GM19438 (cell line): ENCODE results near the gene PRPF8.
"Not testable (repeated sequence)": the region's sequence is repeated elsewhere in the genome, so short reads cannot be mapped to it uniquely, and the experiment has no call there.

ENCODE experiments used
- ATAC-seq: cut with Tn5 transposase; IDR thresholded peaks from one replicate; pipeline ENCODE4 v1.9.1; 2021; ENCODE audit warnings: low read depth; ENCODE audit not compliant: unreplicated experiment

The PRPF8 gene

DNA sequence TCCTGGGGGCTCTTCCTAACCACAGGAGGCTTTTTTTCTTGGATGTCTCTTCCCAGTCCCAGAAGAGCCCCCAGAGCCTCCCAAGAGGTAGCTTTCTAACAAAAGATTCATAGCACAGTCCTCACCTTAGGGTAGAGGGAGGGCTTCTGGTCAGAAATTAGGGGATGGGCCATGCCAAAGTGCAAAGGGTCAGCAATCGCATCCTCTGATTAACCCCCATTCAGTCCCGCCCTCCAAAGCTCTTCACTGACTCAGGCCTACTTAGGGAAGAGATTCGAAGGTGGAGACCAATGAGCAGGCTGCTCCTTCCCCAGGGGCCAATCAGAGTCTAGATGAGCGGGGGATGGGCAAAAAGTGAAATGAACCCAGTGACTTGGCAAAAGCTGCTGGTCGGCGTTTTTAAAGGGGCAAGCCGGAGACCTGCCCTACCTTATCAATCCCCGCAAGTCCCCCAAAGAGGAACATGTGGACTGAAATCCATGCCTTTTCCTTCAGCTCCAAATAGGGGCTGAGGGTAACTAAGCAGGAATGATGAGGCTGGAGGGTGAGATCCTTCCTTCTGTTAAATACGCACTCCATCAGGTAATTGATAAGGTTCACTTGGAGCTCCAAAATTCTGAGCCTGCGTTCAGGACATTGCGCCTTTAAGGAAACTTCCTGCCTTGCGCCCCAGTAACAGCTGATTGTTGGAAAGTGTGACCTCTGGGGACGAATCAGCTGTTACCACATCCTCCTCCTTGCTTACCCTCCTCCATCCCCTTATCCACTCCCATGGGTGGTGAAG, 32.4 kb upstream of the PRPF8 start:
- ATAC-seq = peak; percentile 39

- ATAC-seq = peak; percentile 66
Measured at GRCh38 chr17:1716076-1716911, 31.6 kb upstream of the PRPF8 start.

DNA sequence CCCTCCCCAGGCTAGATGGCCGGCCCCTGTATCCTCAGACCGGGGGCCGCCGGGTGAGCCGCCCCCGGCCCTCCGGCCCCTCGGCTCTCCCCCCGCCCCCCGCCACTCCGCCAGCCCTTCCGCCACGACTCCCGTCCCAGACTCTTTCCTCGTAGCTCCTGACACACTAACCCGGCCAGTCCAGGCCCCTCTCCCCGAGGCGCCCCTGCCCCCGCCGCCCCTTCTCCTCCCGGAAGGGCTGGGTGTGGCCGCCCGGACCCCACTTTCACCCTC, 31.1 kb upstream of the PRPF8 start:
- no peak for ATAC-seq

DNA sequence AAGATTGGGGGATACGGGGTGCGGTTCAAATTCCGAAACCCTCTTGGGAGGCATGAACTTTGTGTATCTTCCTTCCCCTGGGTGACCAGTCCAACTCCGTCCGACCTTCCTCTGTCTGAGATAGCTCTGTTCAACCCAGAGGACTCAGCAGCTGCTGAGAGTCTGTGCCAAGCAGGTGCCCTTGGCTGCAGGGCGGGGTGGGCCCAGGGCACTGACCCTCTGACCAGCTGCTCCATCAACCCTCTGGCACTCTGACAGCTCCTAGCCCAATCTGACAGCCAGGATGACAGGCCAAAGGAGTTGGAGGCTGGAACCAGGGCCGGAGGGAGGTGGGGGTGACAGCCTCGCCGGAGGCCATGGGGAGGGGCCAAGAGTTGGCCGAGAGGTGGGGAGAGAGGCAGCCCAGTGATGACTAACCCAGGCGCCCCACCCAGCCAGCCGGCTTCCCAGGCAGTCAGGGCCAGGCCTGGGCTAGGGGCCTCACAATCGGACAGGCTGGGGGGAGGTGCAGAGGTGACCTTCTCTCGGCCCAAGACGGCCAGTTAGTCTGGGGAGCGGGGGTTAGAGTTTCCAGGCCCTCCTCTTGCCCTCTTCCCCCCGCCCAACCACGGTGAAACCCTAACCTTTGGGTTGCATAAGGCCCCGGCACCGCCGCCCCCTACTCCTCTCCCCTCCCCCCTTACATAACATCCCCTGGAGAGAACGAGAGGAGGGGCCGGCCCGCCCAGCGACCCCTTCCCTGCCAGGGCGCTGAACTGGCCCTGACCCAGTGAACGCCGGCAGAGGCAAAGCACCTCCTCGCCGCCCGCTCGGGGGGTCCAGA, 30.5 kb upstream of the PRPF8 start:
- ATAC-seq = no peak

DNA sequence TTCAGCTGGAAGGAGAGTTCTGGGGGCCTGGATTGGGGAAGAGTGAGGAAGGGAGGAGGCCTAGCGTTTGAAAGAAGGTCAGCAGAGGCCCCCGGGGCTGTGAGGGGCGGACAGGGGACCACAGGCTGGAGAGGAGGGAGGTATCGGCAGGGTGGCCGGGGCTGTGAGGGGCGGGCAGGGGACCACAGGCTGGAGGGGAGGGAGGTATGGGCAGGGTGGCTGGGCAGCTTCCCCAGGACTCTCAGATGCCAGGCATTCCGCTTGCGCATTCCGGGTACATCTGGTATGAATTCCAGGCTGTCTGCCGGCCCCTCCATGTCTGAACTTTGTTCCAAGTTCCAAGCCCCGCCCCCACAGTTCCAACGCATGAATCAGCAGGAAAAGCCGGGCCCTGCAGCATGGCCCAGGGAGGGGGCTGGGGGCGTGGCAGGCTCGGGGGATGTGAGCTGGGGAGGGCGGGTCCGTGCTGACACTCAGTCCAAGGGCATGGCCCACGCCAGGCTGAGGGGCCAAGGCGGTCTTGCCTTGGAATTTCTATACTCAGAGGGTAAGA, 29.8 kb upstream of the PRPF8 start:
- ATAC-seq = no peak

DNA sequence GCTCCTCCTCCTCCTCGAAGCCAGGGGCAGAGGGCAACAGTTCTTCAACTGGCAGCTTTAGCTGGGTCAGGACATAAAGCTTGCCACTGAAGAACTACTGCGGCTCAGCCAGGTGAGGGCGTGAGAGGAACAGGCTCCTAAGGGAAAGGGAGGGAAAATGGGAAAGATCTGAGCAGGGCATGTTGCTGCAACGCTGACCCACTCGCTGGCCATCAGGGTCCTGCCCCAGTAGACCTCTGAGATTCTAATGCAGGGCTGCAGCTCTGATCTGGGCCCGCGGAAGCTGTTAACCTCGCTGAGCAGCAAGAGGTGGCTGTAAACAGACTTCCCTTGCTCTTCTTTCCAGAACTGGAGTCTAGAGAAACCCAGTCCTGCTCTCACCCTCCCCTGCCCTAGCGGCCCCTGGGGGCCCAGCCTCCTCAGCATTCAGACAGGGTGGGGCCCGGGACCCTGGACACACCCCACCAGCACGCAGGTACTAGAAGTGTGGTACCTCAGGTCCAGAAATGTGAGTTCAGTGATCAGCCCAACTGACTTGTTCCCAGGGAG, 29.3 kb upstream of the PRPF8 start:
- no peak for ATAC-seq

DNA sequence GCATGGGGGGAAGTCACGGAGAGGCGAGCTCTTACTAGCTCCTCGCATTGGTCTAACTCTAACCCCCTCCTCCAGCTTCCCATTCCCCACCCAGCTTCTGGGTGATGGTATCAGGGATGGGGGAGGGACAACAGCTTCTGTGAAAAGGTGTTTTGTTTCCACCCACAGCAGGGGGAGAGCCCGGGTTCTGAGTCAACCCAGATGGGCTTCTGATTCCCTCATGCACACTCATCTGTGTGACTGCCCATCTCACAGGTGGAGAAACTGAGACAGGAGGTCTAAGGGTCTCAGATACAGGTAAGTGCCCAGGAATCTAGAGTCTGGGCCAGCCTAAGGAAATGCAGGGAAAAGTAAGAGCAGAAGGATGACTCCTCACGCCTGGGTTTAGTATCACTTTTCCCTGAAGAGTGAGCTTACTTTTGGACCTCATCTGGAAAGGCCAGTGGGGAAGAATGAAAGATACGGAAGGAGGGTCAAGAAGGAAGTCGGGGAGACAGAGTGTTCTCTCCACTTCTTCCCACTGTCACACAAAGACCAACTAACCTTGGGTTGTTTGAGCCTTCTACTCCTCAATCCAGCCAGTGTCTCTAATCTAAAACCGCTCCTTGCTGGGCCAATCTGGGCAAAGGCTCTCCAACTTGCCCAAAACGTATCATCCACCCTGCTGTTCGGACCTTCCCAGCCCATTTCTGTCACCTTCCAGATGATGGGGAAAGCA, 28.7 kb upstream of the PRPF8 start:
- no peak for ATAC-seq

GRCh38 chr17:1712271-1712670, 27.6 kb upstream of the PRPF8 start:
- ATAC-seq = no peak

DNA sequence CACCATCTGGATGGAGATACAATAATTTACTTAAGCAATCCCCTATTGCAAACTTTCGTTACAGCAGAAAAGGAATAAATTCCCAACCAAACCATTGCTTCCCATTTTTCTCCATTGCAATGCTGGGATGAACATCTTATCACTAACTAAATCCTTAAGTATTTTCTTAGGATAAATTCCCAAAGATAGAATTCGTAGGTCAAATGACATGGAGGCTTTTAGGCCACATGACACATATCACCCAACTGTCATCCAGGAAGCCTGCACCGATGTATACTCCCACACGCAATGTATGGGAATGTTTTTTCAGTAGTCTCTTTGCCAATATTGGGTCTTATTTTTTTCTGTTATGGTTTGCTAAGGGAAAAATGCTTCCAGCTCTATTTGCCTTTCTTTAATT, 27.1 kb upstream of the PRPF8 start:
- ATAC-seq = no peak

DNA sequence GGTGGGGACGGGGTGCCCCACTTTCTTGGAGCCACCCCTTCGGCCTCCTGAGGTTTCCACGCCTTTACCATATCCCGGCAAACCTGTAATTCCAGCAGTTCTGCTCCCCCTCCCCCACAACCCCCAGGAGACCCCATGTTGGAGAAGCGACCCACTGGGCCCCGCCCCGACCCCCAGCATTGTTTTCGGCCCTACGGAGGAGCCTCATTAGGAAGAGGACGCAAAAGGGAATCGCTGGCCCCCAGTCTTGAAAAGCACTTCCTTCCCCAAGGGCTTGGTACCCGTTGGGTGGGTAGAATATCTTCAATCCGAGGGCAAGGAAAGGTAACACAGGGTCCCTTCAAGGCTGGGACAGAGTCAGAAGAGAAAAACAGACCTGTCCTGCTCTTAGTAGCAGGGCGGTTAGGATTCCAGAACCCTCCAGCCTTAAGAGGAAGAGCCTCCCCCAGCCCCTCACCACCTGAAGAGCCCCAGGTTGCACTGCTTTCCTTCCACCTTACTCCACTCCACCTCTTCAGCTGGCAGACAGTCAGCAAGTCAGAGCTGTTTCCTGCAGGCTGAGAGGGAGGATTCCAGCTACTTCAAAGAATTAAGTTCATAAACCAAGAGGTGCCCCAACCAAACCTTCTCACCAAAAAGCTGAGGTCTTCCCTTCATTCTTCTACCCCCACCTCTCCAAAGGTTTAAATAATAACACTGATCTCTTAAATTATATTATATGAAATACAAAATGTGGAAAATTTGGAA, 26.3 kb upstream of the PRPF8 start:
- ATAC-seq = no peak

GRCh38 chr17:1709971-1710806, 25.5 kb upstream of the PRPF8 start, which contains the start of gene TLCD2:
TSS of gene TLCD2 (minus strand) at chr17:1710377. CDS start at chr17:1710242, 135 bp downstream.
- ATAC-seq = no peak

GRCh38 chr17:1709403-1709951, 24.8 kb upstream of the PRPF8 start:
- ATAC-seq = no peak

GRCh38 chr17:1708791-1709346, 24.2 kb upstream of the PRPF8 start:
- ATAC-seq = not testable (repeated sequence)

DNA sequence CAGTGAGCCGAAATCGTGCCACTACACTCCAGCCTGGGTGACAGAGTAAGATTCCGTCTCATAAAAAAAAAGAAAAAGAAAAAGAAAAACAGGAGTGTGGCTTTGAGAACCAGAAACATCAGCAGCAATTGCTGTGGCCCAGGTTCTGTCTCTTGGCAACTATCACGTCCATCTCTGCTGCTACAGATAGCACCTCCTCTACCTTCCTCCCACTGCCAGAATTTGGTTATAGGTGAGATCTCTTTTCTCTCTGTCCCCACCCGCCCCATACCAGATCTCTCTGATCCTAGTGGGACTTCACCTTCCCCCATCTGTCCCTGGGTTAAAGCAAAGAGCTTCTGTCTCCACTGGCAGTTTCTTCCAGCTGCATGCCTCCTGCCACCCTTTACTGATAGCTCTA, 22.4 kb upstream of the PRPF8 start:
- ATAC-seq = no peak

DNA sequence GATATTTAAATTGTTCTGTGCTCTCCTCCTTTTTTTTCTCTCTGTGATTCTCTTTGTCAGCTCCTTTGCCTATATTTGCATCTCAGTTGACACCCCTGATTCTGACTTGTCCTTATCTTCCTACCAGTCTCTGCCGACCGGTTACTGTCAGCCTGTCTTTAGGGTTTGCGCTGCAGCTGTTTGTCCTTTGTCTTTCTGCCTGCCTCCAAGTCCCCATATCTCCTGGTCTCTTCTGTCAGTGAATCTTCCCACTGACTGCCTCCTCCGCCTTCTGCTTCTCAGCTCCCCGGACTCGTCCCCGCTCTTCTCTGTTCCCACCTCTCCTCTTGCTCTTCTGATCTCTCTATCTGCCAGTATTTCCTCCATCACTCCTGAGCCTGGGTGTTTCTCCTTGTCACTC, 20.3 kb upstream of the PRPF8 start:
- ATAC-seq = no peak

GRCh38 chr17:1703063-1703462, 18.4 kb upstream of the PRPF8 start:
- ATAC-seq = no peak

GRCh38 chr17:1699891-1700290, 15.2 kb upstream of the PRPF8 start:
- not testable (repeated sequence) for ATAC-seq

- ATAC-seq = no peak
Measured at GRCh38 chr17:1697681-1698080, 13.0 kb upstream of the PRPF8 start.
